Dedifferentiated amniotic fluid mesenchymal stem cell (primary cell): ENCODE results near the gene METTL5.
"Not testable (repeated sequence)": the region's sequence is repeated elsewhere in the genome, so short reads cannot be mapped to it uniquely, and the experiment has no call there.

Experiments
- DNase-seq: peaks from one replicate; pipeline ENCODE4 v3.0.0-alpha.2; 2016; ENCODE audit errors: extremely low spot score

Gene METTL5

DNA sequence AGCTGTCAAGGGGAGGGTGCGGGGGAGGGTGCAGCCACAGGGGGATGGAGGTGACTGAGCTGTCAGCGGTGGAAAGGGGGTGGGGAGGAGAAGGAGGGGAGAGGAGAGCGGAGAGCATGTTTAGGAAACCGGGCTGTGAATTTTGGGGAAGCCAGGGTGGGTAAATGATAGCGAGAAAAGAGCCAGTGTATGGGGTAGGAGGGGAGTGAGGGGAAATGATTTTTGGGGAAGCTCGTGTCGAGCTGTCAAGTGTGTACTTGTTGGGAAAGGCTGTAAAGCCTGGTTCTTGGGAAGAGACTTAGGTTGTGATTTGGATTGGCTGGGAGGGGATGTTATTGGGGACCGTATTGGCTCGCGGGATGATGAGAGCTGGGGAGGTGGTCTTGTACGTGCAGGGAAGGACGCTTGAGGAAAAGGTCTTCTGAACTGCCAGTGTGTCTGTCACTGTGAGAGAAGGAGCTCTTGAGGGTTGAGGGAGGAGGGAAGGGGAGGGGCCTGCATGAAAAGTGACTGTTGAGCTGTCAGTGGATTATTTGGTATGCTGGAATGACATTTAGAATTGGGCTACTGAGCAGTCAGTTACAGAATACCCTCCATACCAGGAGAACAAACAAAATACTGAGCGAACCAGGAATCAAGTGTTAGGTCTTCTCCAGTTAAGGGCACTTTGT lies 3.6 kb upstream of the METTL5 start:
- peak; percentile 21 for DNase-seq

DNA sequence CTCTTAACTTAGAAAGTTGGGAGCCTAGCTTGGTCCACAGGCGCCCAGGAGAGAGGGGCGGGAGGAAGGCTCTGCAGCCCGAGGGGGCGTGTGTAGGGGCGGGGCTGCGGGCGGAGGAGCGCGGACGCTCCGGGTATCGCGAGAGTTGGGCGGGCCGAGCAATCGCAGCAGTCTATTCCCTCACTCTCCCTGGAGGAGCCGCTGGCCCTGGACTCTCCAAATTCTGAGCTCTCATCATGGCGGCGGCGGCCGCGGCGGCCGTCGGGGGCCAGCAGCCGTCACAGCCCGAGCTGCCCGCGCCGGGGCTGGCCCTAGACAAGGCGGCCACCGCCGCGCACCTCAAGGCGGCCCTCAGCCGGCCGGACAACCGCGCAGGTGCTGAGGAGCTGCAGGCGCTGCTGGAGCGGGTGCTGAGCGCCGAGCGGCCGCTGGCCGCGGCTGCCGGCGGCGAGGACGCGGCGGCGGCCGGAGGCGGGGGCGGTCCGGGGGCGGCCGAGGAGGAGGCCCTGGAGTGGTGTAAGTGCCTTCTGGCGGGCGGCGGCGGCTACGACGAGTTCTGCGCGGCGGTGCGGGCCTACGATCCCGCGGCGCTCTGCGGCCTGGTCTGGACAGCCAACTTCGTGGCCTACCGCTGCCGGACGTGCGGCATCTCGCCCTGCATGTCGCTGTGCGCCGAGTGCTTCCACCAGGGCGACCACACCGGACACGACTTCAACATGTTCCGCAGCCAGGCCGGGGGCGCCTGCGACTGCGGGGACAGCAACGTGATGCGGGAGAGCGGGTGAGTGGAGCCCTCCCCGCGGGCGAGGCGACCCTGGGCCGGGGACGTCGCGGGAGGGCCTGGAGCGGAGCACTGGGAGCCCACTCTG lies 2.8 kb upstream of the METTL5 start, which contains the start of gene UBR3:
Gene UBR3, plus strand, starts transcription at position 183 of the 869 bp plus-strand sequence. Its CDS starts 54 bp downstream, at position 237.
- peak; percentile 91 for DNase-seq

- DNase-seq, result no peak
These were observed 721 bp downstream of the METTL5 start for GRCh38 chr2:169823996-169824372.

DNA sequence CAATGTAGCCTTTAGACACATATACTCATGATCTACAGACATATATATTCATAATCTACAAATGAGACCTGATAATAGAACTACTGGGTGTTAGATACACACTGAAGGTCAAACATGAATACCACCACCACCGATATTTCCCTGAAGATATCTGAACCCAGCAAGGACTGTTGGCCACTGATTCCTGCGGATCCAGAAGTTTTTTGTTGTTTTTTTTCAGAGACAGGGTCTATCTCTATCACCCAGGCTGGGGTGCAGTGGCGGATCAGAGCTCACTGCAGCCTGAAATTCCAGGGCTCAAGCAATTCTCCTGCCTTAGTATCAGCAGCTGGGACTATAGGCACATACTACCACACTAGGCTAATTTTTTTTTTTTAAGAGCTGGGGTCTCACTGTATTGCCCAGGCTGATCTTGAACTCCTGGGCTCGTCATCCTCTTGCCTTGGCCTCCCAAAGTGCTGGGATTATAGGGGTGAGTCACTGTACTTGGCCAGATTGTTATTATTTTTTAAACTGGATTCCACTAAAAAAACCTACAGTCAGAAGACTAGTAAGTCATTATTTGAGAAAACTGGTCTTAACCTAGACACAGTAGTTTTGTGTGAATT lies 1.8 kb downstream of the METTL5 start:
- DNase-seq, result no peak

GRCh38 chr2:169822036-169822435 lies 2.7 kb downstream of the METTL5 start:
- no peak for DNase-seq

GRCh38 chr2:169820101-169820500 lies 4.6 kb downstream of the METTL5 start:
- peak; percentile 27 for DNase-seq

GRCh38 chr2:169819106-169819505 lies 5.6 kb downstream of the METTL5 start:
- DNase-seq, result peak; percentile 19

GRCh38 chr2:169818241-169818640 lies 6.5 kb downstream of the METTL5 start:
- no peak for DNase-seq

DNA sequence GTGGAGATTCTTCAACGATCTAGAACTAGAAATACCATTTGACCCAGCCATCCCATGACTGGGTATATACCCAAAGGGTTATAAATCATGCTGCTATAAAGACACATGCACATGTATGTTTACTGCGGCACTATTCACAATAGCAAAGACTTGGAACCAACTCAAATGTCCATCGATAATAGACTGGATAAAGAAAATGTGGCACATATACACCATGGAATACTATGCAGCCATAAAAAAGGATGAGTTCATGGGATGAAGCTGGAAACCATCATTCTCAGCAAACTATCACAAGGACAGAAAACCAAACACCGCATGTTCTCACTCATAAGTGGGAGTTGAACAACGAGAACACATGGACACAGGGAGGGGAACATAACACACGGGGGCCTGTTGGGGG lies 7.3 kb downstream of the METTL5 start:
- not testable (repeated sequence) for DNase-seq

GRCh38 chr2:169816961-169817360 lies 7.7 kb downstream of the METTL5 start:
- DNase-seq, result not testable (repeated sequence)

DNA sequence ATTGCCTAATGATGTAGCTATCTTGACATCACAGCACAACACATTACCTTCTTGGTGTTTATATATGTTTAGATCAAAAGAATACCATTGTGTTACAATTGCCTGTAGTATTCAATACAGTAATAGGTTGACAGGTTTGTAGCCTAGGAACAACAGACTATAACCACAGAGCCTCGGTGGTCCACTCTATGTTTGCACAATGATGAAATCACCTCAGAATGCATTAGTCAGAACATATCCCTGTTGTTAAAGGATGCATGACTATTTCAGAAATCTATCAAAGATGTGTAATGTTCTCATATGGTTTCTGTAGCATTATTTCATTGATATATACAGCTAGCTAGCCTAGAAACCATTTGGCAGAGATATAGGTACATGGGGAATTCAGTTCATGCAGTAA lies 8.9 kb downstream of the METTL5 start:
- peak; percentile 32 for DNase-seq

- peak; percentile 77 for DNase-seq
These were observed 16.5 kb downstream of the METTL5 start for GRCh38 chr2:169808221-169808620.

- DNase-seq, result no peak
These were observed 18.1 kb downstream of the METTL5 start for GRCh38 chr2:169806586-169806985.

DNA sequence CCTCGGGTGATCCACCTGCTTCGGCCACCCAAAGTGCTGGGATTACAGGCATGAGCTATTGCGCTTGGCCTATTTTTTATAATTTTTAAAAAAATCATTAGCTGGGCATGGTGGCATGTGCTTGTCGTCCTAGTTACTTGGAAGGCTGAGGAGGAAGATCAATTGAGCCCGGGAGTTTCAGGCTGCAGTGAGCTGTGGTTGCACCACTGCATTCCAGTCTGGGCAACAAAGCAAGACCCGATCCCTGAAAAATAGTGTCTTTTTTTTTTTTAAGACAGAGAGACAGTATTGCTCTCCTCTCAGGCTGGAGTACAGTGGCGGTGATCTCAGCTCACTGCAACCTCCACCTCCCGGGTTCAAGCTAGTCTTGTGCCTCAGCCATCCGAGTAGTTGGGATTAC lies 21.2 kb downstream of the METTL5 start:
- DNase-seq, result no peak

- peak; percentile 87 for DNase-seq
These were observed 25.8 kb downstream of the METTL5 start, which contains the start of gene SSB for GRCh38 chr2:169798718-169799592. SSB (plus strand) TSS chr2:169798871; CDS start chr2:169800961, 2,090 bp downstream.

GRCh38 chr2:169798397-169798717 lies 26.3 kb downstream of the METTL5 start:
- DNase-seq, result no peak

- no peak for DNase-seq
These were observed 27.1 kb downstream of the METTL5 start for GRCh38 chr2:169797601-169798000.

DNA sequence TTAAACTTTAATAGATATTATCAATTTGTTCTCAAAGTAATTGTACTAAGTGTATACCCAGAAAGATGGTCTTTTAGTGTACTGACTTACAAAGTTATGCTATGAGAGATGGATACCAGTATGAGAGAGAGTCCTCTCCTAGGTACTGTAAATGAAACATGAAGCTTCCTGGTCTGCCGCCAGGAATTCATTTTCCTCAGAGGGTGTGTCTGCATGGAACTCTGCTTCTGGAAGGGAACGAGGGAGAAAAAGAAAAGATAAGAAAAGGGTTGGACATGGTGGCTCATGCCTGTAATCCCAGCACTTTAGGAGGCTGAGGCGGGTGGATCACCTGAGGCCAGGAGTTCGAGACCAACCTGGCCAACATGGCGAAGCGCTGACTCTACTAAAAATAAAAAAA lies 28.3 kb downstream of the METTL5 start:
- no peak for DNase-seq

DNA sequence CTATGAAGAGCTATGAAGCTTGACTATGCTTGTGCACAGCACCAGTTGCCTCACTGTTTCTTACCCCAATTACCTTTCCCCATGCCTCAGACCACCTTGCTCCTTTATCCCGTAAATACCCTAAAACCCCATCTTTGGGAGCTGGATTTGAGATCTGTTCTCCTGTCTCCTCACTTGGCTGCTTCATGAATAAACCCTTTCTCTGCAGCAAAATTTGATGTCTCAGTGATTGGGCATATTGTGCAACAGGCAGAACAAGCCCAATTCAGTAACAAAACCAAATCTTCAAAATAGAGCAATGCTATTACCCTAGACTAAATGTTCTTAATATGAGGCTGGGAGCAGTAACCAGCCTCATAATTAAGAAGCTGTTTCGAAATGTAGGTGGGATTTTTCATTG lies 29.5 kb downstream of the METTL5 start:
- no peak for DNase-seq

- no peak for DNase-seq
These were observed 34.1 kb downstream of the METTL5 start for GRCh38 chr2:169790581-169790980.

DNA sequence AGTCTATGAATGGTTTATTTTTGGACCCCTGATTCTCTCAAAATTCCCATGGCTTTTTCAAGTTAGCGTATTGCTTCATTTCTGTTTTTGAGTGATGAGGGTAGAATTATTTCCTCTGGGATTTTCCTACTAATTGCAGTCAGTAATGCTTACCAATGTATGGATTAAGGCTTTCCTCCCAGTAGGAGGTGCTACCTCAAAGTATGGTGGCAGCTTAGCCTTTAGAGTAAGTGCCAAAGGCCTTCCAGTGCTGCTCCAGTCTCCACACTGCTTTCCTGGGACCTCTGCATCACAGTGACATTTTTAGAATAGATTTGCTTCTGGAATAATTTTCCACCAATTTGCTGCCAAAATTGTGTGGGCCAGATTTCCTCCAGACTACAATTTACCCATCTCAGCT lies 42.2 kb downstream of the METTL5 start:
- DNase-seq, result no peak
